Measurements from ENCODE around the gene NDUFAF5. TPM values are rescaled to one million over a fixed set of nuclear protein-coding genes. Genes with fewer than 3 reads are reported as not detected.

The NDUFAF5 gene
- total RNA-seq, 1 experiment from 2014 or later = 40.2 TPM

DNA sequence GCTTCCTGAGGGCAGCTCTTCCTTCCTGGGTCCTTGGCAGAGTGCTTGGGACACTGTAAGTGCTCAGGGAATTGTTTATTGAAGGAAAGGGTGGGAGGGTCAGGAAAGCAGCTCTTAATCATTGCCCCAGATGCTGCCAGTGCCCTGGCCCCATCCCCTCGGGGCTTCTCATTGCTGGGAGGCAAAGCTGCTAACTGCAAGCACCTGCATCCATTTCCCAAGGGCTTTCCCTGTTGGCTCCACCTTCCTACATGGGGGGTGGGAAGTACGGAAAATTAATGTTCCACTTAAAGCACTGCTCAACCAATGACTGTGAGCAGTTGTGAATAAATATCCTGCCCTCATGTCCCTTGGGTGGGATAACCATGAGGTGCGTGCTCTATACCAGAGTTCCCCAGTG is 56.4 kb downstream of the NDUFAF5 start:
- H3K23me2 ChIP-seq (ENCODE audit: insufficient read length, low read depth, low read length, poor library complexity, severe bottlenecking) = no peaks in the 10 kb centered on the region
- H3K56ac ChIP-seq (ENCODE audit: insufficient read length, low read depth, low read length) = no peak overlapping the region
- H4K8ac ChIP-seq (replicated peaks; ENCODE audit: insufficient read length, low read depth, low read length) = no peak overlapping the region
- TF ChIP-seq, protein P1, sequence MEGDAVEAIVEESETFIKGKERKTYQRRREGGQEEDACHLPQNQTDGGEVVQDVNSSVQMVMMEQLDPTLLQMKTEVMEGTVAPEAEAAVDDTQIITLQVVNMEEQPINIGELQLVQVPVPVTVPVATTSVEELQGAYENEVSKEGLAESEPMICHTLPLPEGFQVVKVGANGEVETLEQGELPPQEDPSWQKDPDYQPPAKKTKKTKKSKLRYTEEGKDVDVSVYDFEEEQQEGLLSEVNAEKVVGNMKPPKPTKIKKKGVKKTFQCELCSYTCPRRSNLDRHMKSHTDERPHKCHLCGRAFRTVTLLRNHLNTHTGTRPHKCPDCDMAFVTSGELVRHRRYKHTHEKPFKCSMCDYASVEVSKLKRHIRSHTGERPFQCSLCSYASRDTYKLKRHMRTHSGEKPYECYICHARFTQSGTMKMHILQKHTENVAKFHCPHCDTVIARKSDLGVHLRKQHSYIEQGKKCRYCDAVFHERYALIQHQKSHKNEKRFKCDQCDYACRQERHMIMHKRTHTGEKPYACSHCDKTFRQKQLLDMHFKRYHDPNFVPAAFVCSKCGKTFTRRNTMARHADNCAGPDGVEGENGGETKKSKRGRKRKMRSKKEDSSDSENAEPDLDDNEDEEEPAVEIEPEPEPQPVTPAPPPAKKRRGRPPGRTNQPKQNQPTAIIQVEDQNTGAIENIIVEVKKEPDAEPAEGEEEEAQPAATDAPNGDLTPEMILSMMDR (conservative IDR thresholded peaks at IDR 0.05) = no peak
- no peak overlapping the region for H2BK12ac ChIP-seq (ENCODE audit: insufficient read length, low read depth, low read length)
- H3K4ac ChIP-seq (ENCODE audit: low read depth, low read length) = no peak overlapping the region
- H2AK5ac ChIP-seq (ENCODE audit: insufficient read length, low read length) = no peak overlapping the region
- no peak overlapping the region for H4K91ac ChIP-seq (ENCODE audit: insufficient read length, low read depth, low read length)
- no peak overlapping the region for H3T11ph ChIP-seq (ENCODE audit: low read length)
- no peak overlapping the region for H2BK5ac ChIP-seq (ENCODE audit: insufficient read length, low read length)
- no peak overlapping the region for H2BK120ac ChIP-seq (ENCODE audit: low read depth, low read length, poor library complexity, severe bottlenecking)
- H3K4me2 ChIP-seq (ENCODE audit: insufficient read depth, insufficient read length, low read length) = no peak overlapping the region
- no peak overlapping the region for H3K23ac ChIP-seq (ENCODE audit: insufficient read length, low read depth, low read length)
- H3K14ac ChIP-seq (ENCODE audit: insufficient read depth, low read length) = no peak overlapping the region
- no peaks in the 10 kb centered on the region for H4K20me1 ChIP-seq (ENCODE audit: control insufficient read depth, insufficient read depth, insufficient read length)
- no peak for DNase-seq
- WGBS (ENCODE audit: extremely low coverage, insufficient read length, low lambda C conversion rate) = no CpG with 5 or more reads among the region's 3 CpGs
- H2BK20ac ChIP-seq (ENCODE audit: low read depth, low read length, poor library complexity, severe bottlenecking) = no peak overlapping the region
- Mint-ChIP-seq H3K9me3 (no peaks in the 10 kb centered on the region), H3K4me1 (0 out of 4 replicates have a peak, but pooled peaks cover 2 to 4% of the 10 kb centered on the region in 2 experiments), H3K4me3 (no peak overlapping the region), H3K27ac (no peak overlapping the region), H3K36me3 (ENCODE audit: insufficient read depth in 1 of 3, low read depth in 3 of 3) (no peaks in the 10 kb centered on the region), H3K27me3 (ENCODE audit: low read depth) (no peaks in the 10 kb centered on the region; the same call in none of the 2 replicates)
- H3K27me3 ChIP-seq (ENCODE audit: insufficient read depth, low read length) = no peaks in the 10 kb centered on the region
- no peak overlapping the region for H2AFZ ChIP-seq (ENCODE audit: low read length)
- H3K9me3 ChIP-seq (ENCODE audit: control insufficient read depth, low read depth, low read length) = no peaks in the 10 kb centered on the region
- H3K9ac ChIP-seq (ENCODE audit: extremely low read depth, insufficient read length, low read length) = no peak overlapping the region
- H4K5ac ChIP-seq (ENCODE audit: insufficient read length, low read depth, low read length) = no peak overlapping the region
- no peaks in the 10 kb centered on the region for H3K79me1 ChIP-seq (ENCODE audit: insufficient read depth, low read depth, low read length, poor library complexity, severe bottlenecking)
- no peaks in the 10 kb centered on the region for H3K4me1 ChIP-seq (ENCODE audit: insufficient read depth, low read length)
- H3K27ac ChIP-seq (ENCODE audit: insufficient read length, low read depth, low read length) = no peak overlapping the region
- no peaks in the 10 kb centered on the region for H3K79me2 ChIP-seq (ENCODE audit: insufficient read depth, low read length)
- H2BK15ac ChIP-seq (ENCODE audit: low read depth, low read length) = no peak overlapping the region
- no peak overlapping the region for H3K18ac ChIP-seq (ENCODE audit: insufficient read length, low read depth, low read length)

Data from H9 (cell line).